Keratinocyte (primary cell): Measurements from ENCODE around the gene CMKLR1. TPM values are rescaled to one million over a fixed set of nuclear protein-coding genes. Genes with fewer than 3 reads are reported as not detected.

Experiments
- DNase-seq: peaks from one replicate; pipeline ENCODE4 v3.0.0-alpha.2; 2011; ENCODE audit warnings: low read depth, missing footprints, low spot score
- FAIRE-seq: peaks from 2 replicates; lab custom pipeline; 2011; peaks lifted over from hg19 to GRCh38; lab: Jason Lieb, UNC
- H2AFZ ChIP-seq: 2 replicates; pipeline ENCODE4 v1.6.0; 2012; ENCODE audit warnings: low read length, control low read depth, inconsistent platforms; ENCODE audit not compliant: control insufficient read depth
- H3K27ac ChIP-seq: 2 replicates; pipeline ENCODE4 v1.5.1; 2011; ENCODE audit warnings: low read length; ENCODE audit not compliant: control insufficient read depth, insufficient read depth
- H3K27me3 ChIP-seq: 3 replicates; pipeline ENCODE4 v1.6.0; 2011; ENCODE audit warnings: low read length; ENCODE audit not compliant: control insufficient read depth, insufficient read depth; ENCODE audit errors: extremely low read depth
- H3K36me3 ChIP-seq, 2 experiments: 2 replicates in 1 of 2; 3 replicates in 1 of 2; pipeline ENCODE4 v1.5.1; 2011; ENCODE audit warnings: low read length in 2 of 2, mild to moderate bottlenecking in 1 of 2; ENCODE audit not compliant: control insufficient read depth in 2 of 2, insufficient read depth in 2 of 2; ENCODE audit errors: extremely low read depth in 1 of 2
- H3K4me1 ChIP-seq: 3 replicates; pipeline ENCODE4 v1.5.1; 2011; ENCODE audit warnings: low read length; ENCODE audit not compliant: control insufficient read depth, insufficient read depth; ENCODE audit errors: extremely low read depth
- H3K4me2 ChIP-seq: 3 replicates; pipeline ENCODE4 v1.6.0; 2011; ENCODE audit warnings: low read depth, low read length; ENCODE audit not compliant: control insufficient read depth, insufficient read depth; ENCODE audit errors: extremely low read depth
- H3K4me3 ChIP-seq, 3 experiments: fragments of 200-600 bp in 1 of 3; sonication (generic) in 1 of 3; 2 replicates in 2 of 3; 3 replicates in 1 of 3; pipeline ENCODE4 v1.5.1; 2011 to 2016; ENCODE audit warnings: low read length in 3 of 3, mild to moderate bottlenecking in 3 of 3, control low read depth in 2 of 3, inconsistent platforms in 1 of 3, low read depth in 1 of 3, mixed read lengths in 1 of 3, mixed run types in 1 of 3, moderate library complexity in 1 of 3; ENCODE audit not compliant: control insufficient read depth in 2 of 3, insufficient read depth in 2 of 3; ENCODE audit errors: extremely low read depth in 1 of 3
- H3K79me2 ChIP-seq: 2 replicates; pipeline ENCODE4 v1.6.0; 2012; ENCODE audit warnings: low read length; ENCODE audit not compliant: control insufficient read depth, insufficient read depth
- H3K9ac ChIP-seq: 3 replicates; pipeline ENCODE4 v1.6.0; 2011; ENCODE audit warnings: low read length; ENCODE audit not compliant: control insufficient read depth, insufficient read depth; ENCODE audit errors: extremely low read depth
- H3K9me1 ChIP-seq: 3 replicates; pipeline ENCODE4 v1.6.0; 2011; ENCODE audit warnings: low read length; ENCODE audit not compliant: control insufficient read depth, insufficient read depth; ENCODE audit errors: extremely low read depth
- H3K9me3 ChIP-seq: 2 replicates; pipeline ENCODE4 v1.5.1; 2012; ENCODE audit warnings: low read depth, low read length; ENCODE audit not compliant: control insufficient read depth
- H4K20me1 ChIP-seq: 3 replicates; pipeline ENCODE4 v1.6.0; 2011; ENCODE audit warnings: low read length; ENCODE audit not compliant: control insufficient read depth, insufficient read depth; ENCODE audit errors: extremely low read depth
- CTCF ChIP-seq, 3 experiments: IDR thresholded peaks in 1 of 3; conservative IDR thresholded peaks in 1 of 3; optimal IDR thresholded peaks in 1 of 3; 2 replicates in 2 of 3; 3 replicates in 1 of 3; pipeline versions ENCODE3 to v1.5.1; 2011; ENCODE audit warnings: low read length in 3 of 3, mild to moderate bottlenecking in 3 of 3, moderate library complexity in 2 of 3, control low read depth in 1 of 3, inconsistent platforms in 1 of 3; ENCODE audit not compliant: insufficient read depth in 2 of 3; ENCODE audit errors: extremely low read depth in 1 of 3
- EZH2 ChIP-seq: IDR thresholded peaks from one replicate; pipeline ENCODE4 v1.6.1; 2012; ENCODE audit warnings: inconsistent platforms, mild to moderate bottlenecking, low read length, moderate library complexity
- dilution Hi-C: fragments of 300-500 bp; cut with MboI; formaldehyde crosslinking; loops from one replicate; pipeline ENCODE4 v1.7.0; 2020; ENCODE audit warnings: low sequenced_read_pairs; ENCODE audit not compliant: extremely low pct_ligation_motif_present
- polyA plus RNA-seq, 5 experiments: library from polyadenylated mRNA; depleted of rRNA in 3 of 5; stranded (reverse) in 3 of 5; stranded (forward) in 1 of 5; unstranded in 1 of 5; fragments of >200 nt; gene quantifications; 1 replicate in 1 of 5; 2 replicates in 3 of 5; 3 replicates in 1 of 5; pipeline versions ENCODE4 v1.2.1 to v1.2.3, GENCODE V29; 2011 to 2012; ENCODE audit warnings: missing spikeins in 2 of 5, low read depth in 1 of 5, low replicate concordance in 1 of 5

CMKLR1 gene
- polyA plus RNA-seq, 1 donor (not counting 4 experiments of a cell fraction or from before 2014, with no cell fraction given): not detected

- H4K20me1 ChIP-seq: no peaks in the 10 kb centered on the region
- no peak overlapping the region for H3K4me2 ChIP-seq
- H3K9me1 ChIP-seq: no peaks in the 10 kb centered on the region
- DNase-seq: no peak
- H3K79me2 ChIP-seq: no peaks in the 10 kb centered on the region
- TF ChIP-seq CTCF (optimal IDR thresholded peaks at IDR 0.05 in 1 of 3, IDR thresholded peaks at IDR 0.05 in 1 of 3, conservative IDR thresholded peaks at IDR 0.05 in 1 of 3; ENCODE audit: extremely low read depth in 1 of 3, insufficient read depth in 2 of 3, low read length in 3 of 3) (no peak), EZH2 (no peak)
- H3K4me1 ChIP-seq: no peaks in the 10 kb centered on the region
- no peak overlapping the region for H2AFZ ChIP-seq
- no peak overlapping the region for H3K4me3 ChIP-seq
- dilution Hi-C loops: no loop called here
- FAIRE-seq: no peak
- H3K9ac ChIP-seq: no peak overlapping the region
- H3K27me3 ChIP-seq: no peaks in the 10 kb centered on the region
- H3K27ac ChIP-seq: no peak overlapping the region
- H3K9me3 ChIP-seq: no peaks in the 10 kb centered on the region
- no peaks in the 10 kb centered on the region for H3K36me3 ChIP-seq
Measured at GRCh38 chr12:108270849-108271143, 68.3 kb downstream of the CMKLR1 start.

GRCh38 chr12:108270035-108270848 lies 68.9 kb downstream of the CMKLR1 start:
- Histone ChIP-seq H3K4me2 (no peak overlapping the region), H3K4me3 (no peak overlapping the region), H3K27ac (no peak overlapping the region), H3K27me3 (no peaks in the 10 kb centered on the region), H2AFZ (no peak overlapping the region), H3K9me1 (no peaks in the 10 kb centered on the region), H3K9ac (no peak overlapping the region), H3K4me1 (no peaks in the 10 kb centered on the region), H3K79me2 (no peaks in the 10 kb centered on the region), H4K20me1 (no peaks in the 10 kb centered on the region), H3K36me3 (no peaks in the 10 kb centered on the region), H3K9me3 (no peaks in the 10 kb centered on the region)
- TF ChIP-seq CTCF (optimal IDR thresholded peaks at IDR 0.05 in 1 of 3, IDR thresholded peaks at IDR 0.05 in 1 of 3, conservative IDR thresholded peaks at IDR 0.05 in 1 of 3; ENCODE audit: extremely low read depth in 1 of 3, insufficient read depth in 2 of 3, low read length in 3 of 3): no peak
- no peak for TF ChIP-seq EZH2
- no peak for DNase-seq
- dilution Hi-C loops: no loop called here
- FAIRE-seq: no peak
